VCaP (cell line): ENCODE data around the gene SERTAD2.

Experiments used
- H3K27ac ChIP-seq: fragments of 450-650 bp; 2 replicates; pipeline ENCODE4 v1.5.1; 2017
- CTCF ChIP-seq: fragments of 450-650 bp; conservative IDR thresholded peaks from 2 replicates; pipeline ENCODE4 v1.5.1; 2017; ENCODE audit warnings: mild to moderate bottlenecking, moderate library complexity

The SERTAD2 gene

GRCh38 chr2:64620661-64621060 lies 33.1 kb downstream of the SERTAD2 start:
- peak overlapping the region; percentile 55 for H3K27ac ChIP-seq
- TF ChIP-seq CTCF, result no peak

DNA sequence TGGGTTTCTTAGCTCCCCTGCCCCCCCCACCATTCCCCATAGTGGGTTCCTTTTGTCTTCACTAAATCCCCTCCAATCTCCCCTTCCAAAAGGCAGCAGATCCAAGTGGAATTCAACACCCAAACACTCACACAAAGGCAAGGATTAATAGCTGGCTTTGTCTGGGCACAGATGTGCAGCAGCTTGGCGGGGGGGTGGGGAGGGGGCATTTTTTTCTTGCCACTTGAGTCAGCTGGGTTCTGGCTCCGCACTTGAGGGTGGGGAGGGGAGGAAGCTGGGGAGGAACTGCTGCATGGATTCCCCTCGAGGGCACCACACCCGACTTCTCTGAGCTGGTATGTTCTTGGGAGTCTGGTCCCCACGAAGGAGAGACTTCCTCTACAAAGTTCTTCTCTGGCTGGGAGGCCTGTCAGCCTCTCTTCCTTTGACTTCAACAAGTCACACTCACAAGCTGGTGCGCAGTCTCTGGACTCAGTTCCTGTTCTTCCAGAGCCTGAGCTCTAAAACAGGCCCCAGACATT lies 36.0 kb downstream of the SERTAD2 start:
- TF ChIP-seq CTCF, result no peak
- H3K27ac ChIP-seq, result no peak overlapping the region

GRCh38 chr2:64615844-64616536 lies 37.7 kb downstream of the SERTAD2 start:
- H3K27ac ChIP-seq, result no peak overlapping the region
- TF ChIP-seq CTCF, result no peak

DNA sequence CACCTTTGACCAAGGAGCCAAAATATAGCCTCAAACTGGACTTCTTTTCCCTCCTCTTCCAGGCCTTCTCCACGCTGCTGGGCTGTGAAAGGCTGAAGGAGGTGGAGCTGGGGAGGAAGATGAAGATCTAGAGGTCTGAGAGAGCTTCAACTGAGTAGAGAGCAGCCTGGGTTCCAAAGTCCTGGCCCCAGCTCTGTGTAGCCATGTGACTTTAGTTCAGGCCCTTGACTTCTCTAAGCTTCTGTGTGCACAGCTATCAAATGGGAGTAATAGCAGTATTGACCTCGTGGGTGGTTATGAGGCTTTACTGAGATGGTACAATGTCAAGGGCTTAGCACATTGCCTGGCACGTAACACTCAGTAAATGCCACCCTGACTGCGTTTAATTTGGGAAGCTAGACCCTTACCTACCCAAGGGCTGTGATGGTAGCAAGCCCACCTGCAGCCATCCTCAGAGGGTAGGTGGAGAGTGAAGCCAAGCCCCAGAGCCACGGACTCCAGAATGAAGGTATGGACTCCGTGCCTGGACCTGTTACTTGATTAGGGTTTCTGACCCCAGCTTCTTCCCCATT lies 38.4 kb downstream of the SERTAD2 start:
- TF ChIP-seq CTCF, result no peak
- H3K27ac ChIP-seq, result no peak overlapping the region

GRCh38 chr2:64613276-64613675 lies 40.4 kb downstream of the SERTAD2 start:
- no peak overlapping the region for H3K27ac ChIP-seq
- TF ChIP-seq CTCF, result no peak

DNA sequence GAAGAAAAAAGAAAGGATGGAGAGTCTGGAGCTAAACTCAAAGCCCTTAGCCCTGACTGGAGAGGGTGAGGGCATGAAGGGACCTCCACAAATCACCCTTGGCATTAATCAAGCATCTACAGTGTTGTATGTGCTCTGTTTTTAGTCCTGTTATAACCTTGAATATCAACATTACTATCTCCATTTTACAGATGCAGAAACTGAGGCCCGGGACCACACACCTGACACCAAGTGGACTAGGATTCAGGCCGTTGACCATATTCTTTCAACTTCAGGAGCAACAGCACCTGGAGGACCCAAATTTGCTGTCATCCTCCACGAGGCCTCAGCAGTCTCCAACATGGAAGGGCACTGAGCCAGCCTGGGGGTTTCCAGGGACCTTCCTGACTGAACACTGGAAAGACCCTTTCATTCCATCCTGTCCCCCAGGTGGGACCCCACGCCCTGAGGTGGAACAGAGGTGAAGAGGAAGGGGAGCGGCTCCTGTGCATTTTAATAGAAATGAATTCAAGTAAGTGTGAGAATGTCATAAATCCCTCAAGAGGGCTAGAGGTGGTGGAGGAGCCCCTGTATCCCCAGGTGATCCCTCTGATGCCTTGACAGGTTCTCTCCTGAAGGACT lies 41.0 kb downstream of the SERTAD2 start:
- no peak for TF ChIP-seq CTCF
- H3K27ac ChIP-seq, result no peak overlapping the region

GRCh38 chr2:64610316-64610855 lies 43.3 kb downstream of the SERTAD2 start:
- no peak for TF ChIP-seq CTCF
- no peak overlapping the region for H3K27ac ChIP-seq
